Astrocyte (in vitro differentiated cells and primary cell): ENCODE results near the gene UTRN. TPM values are rescaled to one million over a fixed set of nuclear protein-coding genes. Genes with fewer than 3 reads are reported as not detected.

Experiments used
- DNase-seq: peaks from one replicate; pipeline ENCODE4 v3.0.0-alpha.2; 2010; ENCODE audit warnings: low read depth
- FAIRE-seq: peaks from 2 replicates; lab custom pipeline; 2011; peaks lifted over from hg19 to GRCh38; lab: Jason Lieb, UNC
- H2AFZ ChIP-seq: 2 replicates; pipeline ENCODE4 v1.6.0; 2012; ENCODE audit warnings: low read depth, low read length, inconsistent platforms
- H3K27ac ChIP-seq: 2 replicates; pipeline ENCODE4 v1.5.1; 2011; ENCODE audit warnings: low read depth, low read length, inconsistent platforms
- H3K27me3 ChIP-seq: 2 replicates; pipeline ENCODE4 v1.6.0; 2011; ENCODE audit warnings: low read length, inconsistent platforms; ENCODE audit not compliant: insufficient read depth
- H3K36me3 ChIP-seq: 2 replicates; pipeline ENCODE4 v1.5.1; 2011; ENCODE audit warnings: low read length, inconsistent platforms; ENCODE audit not compliant: insufficient read depth
- H3K4me1 ChIP-seq: 2 replicates; pipeline ENCODE4 v1.5.1; 2011; ENCODE audit warnings: low read length, inconsistent platforms; ENCODE audit not compliant: insufficient read depth
- H3K4me2 ChIP-seq: 2 replicates; pipeline ENCODE4 v1.6.0; 2012; ENCODE audit warnings: low read length, inconsistent platforms
- H3K4me3 ChIP-seq: 2 replicates; pipeline ENCODE4 v1.5.1; 2011; ENCODE audit warnings: low read depth, mild to moderate bottlenecking, low read length, inconsistent platforms; ENCODE audit not compliant: insufficient read depth
- H3K79me2 ChIP-seq: 2 replicates; pipeline ENCODE4 v1.6.0; 2012; ENCODE audit warnings: mild to moderate bottlenecking, low read length, inconsistent platforms; ENCODE audit not compliant: insufficient read depth
- H3K9ac ChIP-seq: 2 replicates; pipeline ENCODE4 v1.6.0; 2012; ENCODE audit warnings: mild to moderate bottlenecking, low read length, inconsistent platforms
- H3K9me3 ChIP-seq: 2 replicates; pipeline ENCODE4 v1.5.1; 2012; ENCODE audit warnings: low read depth, mild to moderate bottlenecking, low read length, inconsistent platforms; ENCODE audit not compliant: insufficient read depth
- H4K20me1 ChIP-seq: 2 replicates; pipeline ENCODE4 v1.6.0; 2012; ENCODE audit warnings: low read length, inconsistent platforms; ENCODE audit not compliant: insufficient read depth
- H3K27ac Mint-ChIP-seq: one replicate; pipeline ENCODE4 v1.8.0; 2021; ENCODE audit warnings: mild to moderate bottlenecking, mixed read lengths; ENCODE audit not compliant: unreplicated experiment
- H3K27me3 Mint-ChIP-seq: one replicate; pipeline ENCODE4 v1.8.0; 2021; ENCODE audit warnings: low read depth, mixed read lengths; ENCODE audit not compliant: unreplicated experiment
- H3K36me3 Mint-ChIP-seq: one replicate; pipeline ENCODE4 v1.8.0; 2021; ENCODE audit warnings: low read depth, mixed read lengths; ENCODE audit not compliant: unreplicated experiment
- H3K4me1 Mint-ChIP-seq: one replicate; pipeline ENCODE4 v1.8.0; 2021; ENCODE audit warnings: low read depth, mixed read lengths; ENCODE audit not compliant: unreplicated experiment
- H3K4me3 Mint-ChIP-seq: one replicate; pipeline ENCODE4 v1.8.0; 2021; ENCODE audit warnings: mild to moderate bottlenecking, moderate library complexity, mixed read lengths; ENCODE audit not compliant: unreplicated experiment
- H3K9me3 Mint-ChIP-seq: one replicate; pipeline ENCODE4 v1.8.0; 2021; ENCODE audit warnings: mild to moderate bottlenecking, mixed read lengths; ENCODE audit not compliant: unreplicated experiment
- CTCF ChIP-seq: IDR thresholded peaks from 2 replicates; pipeline ENCODE4 v1.5.1; 2011; ENCODE audit warnings: low read depth, mild to moderate bottlenecking, inconsistent platforms, low read length, moderate library complexity; ENCODE audit not compliant: insufficient read depth
- EZH2 ChIP-seq: IDR thresholded peaks from 2 replicates; pipeline ENCODE4 v1.6.1; 2012; ENCODE audit warnings: mild to moderate bottlenecking, low read length, inconsistent platforms; ENCODE audit not compliant: insufficient read depth
- total RNA-seq: library from RNA; stranded (reverse); gene quantifications from 2 replicates; pipeline ENCODE4 v1.2.1, GENCODE V29; 2021

UTRN gene
- total RNA-seq, 1 donor from 2014 or later, result 86.3 TPM

- no peak overlapping the region for H3K4me3 Mint-ChIP-seq
Measured at GRCh38 chr6:144330017-144330987, 45.2 kb downstream of the UTRN start.

GRCh38 chr6:144331491-144331969 lies 46.4 kb downstream of the UTRN start:
- FAIRE-seq (no peak), DNase-seq (peak; percentile 92)
- Mint-ChIP-seq H3K36me3 (peaks cover 1% of the 10 kb centered on the region), H3K27ac (peak overlapping the region; percentile 65), H3K4me3 (no peak overlapping the region), H3K4me1 (peaks cover 19% of the 10 kb centered on the region), H3K27me3 (no peaks in the 10 kb centered on the region), H3K9me3 (no peaks in the 10 kb centered on the region)
- Histone ChIP-seq H3K4me3 (no peak overlapping the region), H3K4me2 (peak overlapping the region; percentile 80), H3K27ac (peak overlapping the region; percentile 40), H3K36me3 (no peaks in the 10 kb centered on the region), H3K4me1 (peaks cover 10% of the 10 kb centered on the region), H3K9ac (peak overlapping the region; percentile 25), H3K9me3 (no peaks in the 10 kb centered on the region), H2AFZ (no peak overlapping the region), H3K79me2 (peaks cover 58% of the 10 kb centered on the region), H4K20me1 (peaks cover 54% of the 10 kb centered on the region), H3K27me3 (no peaks in the 10 kb centered on the region)
- TF ChIP-seq CTCF, result no peak
- TF ChIP-seq EZH2, result no peak

More at GRCh38 chr6:144330017-144330987, 45.2 kb downstream of the UTRN start:
- FAIRE-seq (no peak), DNase-seq (no peak)
- H3K4me1 ChIP-seq, result peaks cover 10% of the 10 kb centered on the region
- H3K27me3 Mint-ChIP-seq, result no peaks in the 10 kb centered on the region
- H3K27me3 ChIP-seq, result no peaks in the 10 kb centered on the region
- no peaks in the 10 kb centered on the region for H3K36me3 ChIP-seq
- no peak overlapping the region for H3K4me3 ChIP-seq
- no peak overlapping the region for H3K27ac ChIP-seq
- H3K79me2 ChIP-seq, result peaks cover 56% of the 10 kb centered on the region
- H3K27ac Mint-ChIP-seq, result peak overlapping the region; percentile 58
- TF ChIP-seq CTCF (no peak), EZH2 (no peak)
- no peaks in the 10 kb centered on the region for H3K9me3 Mint-ChIP-seq
- no peaks in the 10 kb centered on the region for H3K9me3 ChIP-seq
- no peak overlapping the region for H2AFZ ChIP-seq
- H3K4me1 Mint-ChIP-seq, result peaks cover 19% of the 10 kb centered on the region
- no peak overlapping the region for H3K9ac ChIP-seq
- H3K4me2 ChIP-seq, result no peak overlapping the region
- H3K36me3 Mint-ChIP-seq, result peaks cover 2% of the 10 kb centered on the region
- H4K20me1 ChIP-seq, result peaks cover 49% of the 10 kb centered on the region
